Measurements from ENCODE around the gene CAVIN1.
"Not testable (repeated sequence)": the region's sequence is repeated elsewhere in the genome, so short reads cannot be mapped to it uniquely, and the experiment has no call there.

The CAVIN1 gene

DNA sequence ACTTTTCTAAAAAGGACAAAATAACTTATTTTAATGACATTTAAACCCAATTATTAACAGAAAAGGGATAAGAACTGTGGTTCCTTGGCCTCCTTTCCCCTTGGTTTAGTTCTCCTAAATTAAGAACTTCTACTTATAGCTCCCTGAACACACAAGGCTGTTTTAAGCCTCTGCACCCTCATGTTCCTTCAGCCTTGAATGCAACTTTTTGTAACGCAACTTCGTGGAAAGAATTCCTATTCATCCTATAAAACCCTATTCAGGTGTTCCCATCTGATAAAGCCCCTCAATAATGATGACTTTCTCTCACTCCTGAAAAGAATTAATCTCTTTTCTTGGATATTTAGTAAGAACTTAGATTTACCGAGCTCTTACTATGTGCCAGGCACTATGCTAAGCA lies 41.2 kb downstream of the CAVIN1 start:
- H3K27me3 ChIP-seq (ENCODE audit: control insufficient read depth in 1 of 2, insufficient read depth in 2 of 2, low read length in 2 of 2) = no peaks in the 10 kb centered on the region
- peaks cover 32% of the 10 kb centered on the region in 2 donors for H3K4me1 ChIP-seq (ENCODE audit: control insufficient read depth in 1 of 2, insufficient read depth in 2 of 2, low read length in 2 of 2)
- no peak overlapping the region for H3K27ac ChIP-seq (ENCODE audit: low read depth, low read length)
- H3K4me3 ChIP-seq (ENCODE audit: low read depth in 1 of 2, low read length in 2 of 2) = no peak overlapping the region
- H3K9ac ChIP-seq (ENCODE audit: low read depth in 1 of 2, low read length in 2 of 2) = no peak overlapping the region
- H3K36me3 ChIP-seq (ENCODE audit: control insufficient read depth in 1 of 2, insufficient read depth in 2 of 2, low read length in 2 of 2) = no peaks in the 10 kb centered on the region
- no peaks in the 10 kb centered on the region for H3K9me3 ChIP-seq (ENCODE audit: control insufficient read depth in 1 of 2, low read length in 2 of 2)

DNA sequence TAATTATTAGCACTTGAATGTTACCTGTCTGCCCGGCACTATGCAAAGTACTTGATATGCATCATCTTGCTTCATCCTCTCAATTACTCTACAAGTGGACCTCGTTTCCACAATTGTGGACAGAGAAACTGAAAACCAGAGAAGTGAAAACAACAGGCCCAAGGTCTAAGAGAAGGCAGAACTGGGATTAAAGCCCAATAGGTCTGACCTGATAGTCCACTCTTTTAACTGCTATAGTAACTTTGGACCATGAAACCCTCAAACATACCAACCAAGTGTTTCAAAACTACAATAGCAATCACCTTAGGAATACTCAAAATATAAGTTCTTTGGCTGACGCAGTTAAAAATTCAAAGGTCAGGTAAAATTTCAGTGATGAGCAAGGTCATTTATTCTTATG lies 42.1 kb downstream of the CAVIN1 start:
- no peak overlapping the region for H3K9ac ChIP-seq (ENCODE audit: low read depth in 1 of 2, low read length in 2 of 2)
- H3K9me3 ChIP-seq (ENCODE audit: control insufficient read depth in 1 of 2, low read length in 2 of 2) = no peaks in the 10 kb centered on the region
- no peak overlapping the region for H3K4me3 ChIP-seq (ENCODE audit: low read depth in 1 of 2, low read length in 2 of 2)
- H3K27me3 ChIP-seq (ENCODE audit: control insufficient read depth in 1 of 2, insufficient read depth in 2 of 2, low read length in 2 of 2) = no peaks in the 10 kb centered on the region
- H3K27ac ChIP-seq (ENCODE audit: low read depth, low read length) = no peak overlapping the region
- no peaks in the 10 kb centered on the region for H3K36me3 ChIP-seq (ENCODE audit: control insufficient read depth in 1 of 2, insufficient read depth in 2 of 2, low read length in 2 of 2)
- peaks cover 23 to 25% of the 10 kb centered on the region in 2 donors for H3K4me1 ChIP-seq (ENCODE audit: control insufficient read depth in 1 of 2, insufficient read depth in 2 of 2, low read length in 2 of 2)

DNA sequence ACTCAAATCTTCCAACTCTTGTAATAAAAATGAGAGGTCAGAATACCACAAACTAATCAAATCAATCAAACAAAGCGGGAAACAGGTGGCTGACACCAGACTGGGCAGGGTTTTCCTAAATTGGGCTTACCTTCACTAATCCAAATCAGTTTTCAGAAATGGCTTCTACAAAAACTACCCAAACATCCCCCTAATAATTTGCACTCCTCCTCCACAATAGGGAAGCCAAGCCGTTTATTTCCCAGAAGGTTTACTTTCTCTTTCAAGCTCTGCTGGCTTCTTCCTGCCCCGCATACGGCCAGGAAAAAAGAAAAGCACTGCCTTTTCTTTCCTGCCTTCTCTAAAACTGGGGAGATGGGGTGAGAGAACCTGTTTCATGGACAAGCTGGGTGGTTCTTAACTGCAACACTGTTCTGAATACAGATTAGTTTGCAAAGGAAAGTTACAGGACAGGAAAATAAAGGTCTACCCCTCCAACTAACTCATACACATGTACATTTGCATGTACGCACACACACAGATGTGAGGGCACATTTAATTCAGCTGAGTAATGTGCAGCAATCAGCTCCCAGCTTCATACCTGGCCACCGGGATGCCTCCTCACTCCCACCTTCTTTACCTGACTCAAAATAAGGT lies 44.0 kb downstream of the CAVIN1 start:
- peak overlapping the region; percentile 64 for H3K27ac ChIP-seq (ENCODE audit: low read depth, low read length)
- peak overlapping the region; percentile 67 for H3K4me3 ChIP-seq (ENCODE audit: low read depth in 1 of 2, low read length in 2 of 2)
- H3K9ac ChIP-seq (ENCODE audit: low read depth in 1 of 2, low read length in 2 of 2) = peak overlapping the region; percentile 38 to 50
- peaks cover 19 to 20% of the 10 kb centered on the region in 2 donors for H3K4me1 ChIP-seq (ENCODE audit: control insufficient read depth in 1 of 2, insufficient read depth in 2 of 2, low read length in 2 of 2)
- no peaks in the 10 kb centered on the region for H3K9me3 ChIP-seq (ENCODE audit: control insufficient read depth in 1 of 2, low read length in 2 of 2)
- H3K36me3 ChIP-seq (ENCODE audit: control insufficient read depth in 1 of 2, insufficient read depth in 2 of 2, low read length in 2 of 2) = no peaks in the 10 kb centered on the region
- no peaks in the 10 kb centered on the region for H3K27me3 ChIP-seq (ENCODE audit: control insufficient read depth in 1 of 2, insufficient read depth in 2 of 2, low read length in 2 of 2)

DNA sequence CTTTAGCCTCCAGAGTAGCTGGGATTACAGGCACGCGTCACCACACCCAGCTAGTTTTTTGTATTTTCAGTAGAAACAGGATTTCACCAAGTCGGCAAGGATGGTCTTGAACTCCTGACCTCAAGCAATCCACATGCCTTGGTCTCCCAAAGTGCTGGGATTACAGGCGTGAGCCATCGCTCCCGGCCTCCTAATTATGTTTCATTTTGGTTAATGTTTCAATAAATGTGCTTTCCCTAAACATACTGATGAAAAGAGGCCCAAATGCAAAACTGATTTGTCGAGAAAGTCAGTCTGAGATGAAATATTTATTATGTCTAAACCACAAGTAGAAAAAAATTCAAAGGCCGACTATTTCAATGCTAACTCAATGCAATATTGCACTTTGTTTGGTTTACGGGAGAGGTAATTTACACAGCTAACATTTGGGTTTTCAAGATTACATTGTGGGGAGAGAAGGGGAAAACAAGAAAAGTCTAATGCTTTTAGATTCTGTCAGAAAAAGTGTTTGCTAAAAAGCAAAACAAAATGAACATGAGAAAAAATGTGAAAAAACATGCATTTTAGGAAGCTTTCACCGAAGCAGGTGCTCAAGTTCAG lies 44.6 kb downstream of the CAVIN1 start:
- Histone ChIP-seq H3K4me3 (ENCODE audit: low read depth in 1 of 2, low read length in 2 of 2) (peak overlapping the region; percentile 67), H3K9me3 (ENCODE audit: control insufficient read depth in 1 of 2, low read length in 2 of 2) (no peaks in the 10 kb centered on the region), H3K27ac (ENCODE audit: low read depth, low read length) (no peak overlapping the region), H3K9ac (ENCODE audit: low read depth in 1 of 2, low read length in 2 of 2) (peak overlapping the region; percentile 38 to 50), H3K4me1 (ENCODE audit: control insufficient read depth in 1 of 2, insufficient read depth in 2 of 2, low read length in 2 of 2) (peaks cover 19 to 20% of the 10 kb centered on the region in 2 donors), H3K36me3 (ENCODE audit: control insufficient read depth in 1 of 2, insufficient read depth in 2 of 2, low read length in 2 of 2) (no peaks in the 10 kb centered on the region), H3K27me3 (ENCODE audit: control insufficient read depth in 1 of 2, insufficient read depth in 2 of 2, low read length in 2 of 2) (no peaks in the 10 kb centered on the region)

DNA sequence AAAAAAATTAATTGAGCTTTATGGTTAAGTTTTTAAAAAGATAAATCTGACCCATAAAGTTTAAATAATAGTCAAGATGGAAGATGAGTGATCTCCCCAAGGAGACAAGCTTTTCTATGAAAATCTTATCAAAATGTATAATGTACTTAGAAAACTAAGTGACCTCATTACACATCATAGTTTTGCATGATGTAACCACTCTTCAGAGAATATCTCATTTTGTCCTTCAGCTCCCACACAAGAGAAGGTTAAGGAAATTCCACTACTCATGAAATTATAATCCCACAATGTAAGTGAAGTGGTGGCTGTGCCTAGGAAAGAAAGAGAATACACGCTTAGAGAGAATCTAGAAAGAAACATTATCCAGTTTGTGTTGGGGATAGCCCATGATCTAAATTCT lies 49.2 kb downstream of the CAVIN1 start:
- Histone ChIP-seq H3K9ac (ENCODE audit: low read depth in 1 of 2, low read length in 2 of 2) (no peak overlapping the region), H3K36me3 (ENCODE audit: control insufficient read depth in 1 of 2, insufficient read depth in 2 of 2, low read length in 2 of 2) (peaks cover 3 to 10% of the 10 kb centered on the region in 2 donors), H3K4me3 (ENCODE audit: low read depth in 1 of 2, low read length in 2 of 2) (no peak overlapping the region), H3K27ac (ENCODE audit: low read depth, low read length) (no peak overlapping the region), H3K27me3 (ENCODE audit: control insufficient read depth in 1 of 2, insufficient read depth in 2 of 2, low read length in 2 of 2) (no peaks in the 10 kb centered on the region), H3K4me1 (ENCODE audit: control insufficient read depth in 1 of 2, insufficient read depth in 2 of 2, low read length in 2 of 2) (peaks cover 8 to 9% of the 10 kb centered on the region in 2 donors), H3K9me3 (ENCODE audit: control insufficient read depth in 1 of 2, low read length in 2 of 2) (peaks cover 0 to 7% of the 10 kb centered on the region in 2 donors)

GRCh38 chr17:42372142-42372541 lies 50.9 kb downstream of the CAVIN1 start:
- H3K4me1 ChIP-seq (ENCODE audit: control insufficient read depth in 1 of 2, insufficient read depth in 2 of 2, low read length in 2 of 2) = peaks cover 4 to 5% of the 10 kb centered on the region in 2 donors
- H3K9me3 ChIP-seq (ENCODE audit: control insufficient read depth in 1 of 2, low read length in 2 of 2) = peaks cover 0 to 7% of the 10 kb centered on the region in 2 donors
- no peaks in the 10 kb centered on the region for H3K27me3 ChIP-seq (ENCODE audit: control insufficient read depth in 1 of 2, insufficient read depth in 2 of 2, low read length in 2 of 2)
- H3K9ac ChIP-seq (ENCODE audit: low read depth in 1 of 2, low read length in 2 of 2) = no peak overlapping the region
- H3K27ac ChIP-seq (ENCODE audit: low read depth, low read length) = no peak overlapping the region
- H3K4me3 ChIP-seq (ENCODE audit: low read depth in 1 of 2, low read length in 2 of 2) = no peak overlapping the region
- H3K36me3 ChIP-seq (ENCODE audit: control insufficient read depth in 1 of 2, insufficient read depth in 2 of 2, low read length in 2 of 2) = peaks cover 3 to 10% of the 10 kb centered on the region in 2 donors

DNA sequence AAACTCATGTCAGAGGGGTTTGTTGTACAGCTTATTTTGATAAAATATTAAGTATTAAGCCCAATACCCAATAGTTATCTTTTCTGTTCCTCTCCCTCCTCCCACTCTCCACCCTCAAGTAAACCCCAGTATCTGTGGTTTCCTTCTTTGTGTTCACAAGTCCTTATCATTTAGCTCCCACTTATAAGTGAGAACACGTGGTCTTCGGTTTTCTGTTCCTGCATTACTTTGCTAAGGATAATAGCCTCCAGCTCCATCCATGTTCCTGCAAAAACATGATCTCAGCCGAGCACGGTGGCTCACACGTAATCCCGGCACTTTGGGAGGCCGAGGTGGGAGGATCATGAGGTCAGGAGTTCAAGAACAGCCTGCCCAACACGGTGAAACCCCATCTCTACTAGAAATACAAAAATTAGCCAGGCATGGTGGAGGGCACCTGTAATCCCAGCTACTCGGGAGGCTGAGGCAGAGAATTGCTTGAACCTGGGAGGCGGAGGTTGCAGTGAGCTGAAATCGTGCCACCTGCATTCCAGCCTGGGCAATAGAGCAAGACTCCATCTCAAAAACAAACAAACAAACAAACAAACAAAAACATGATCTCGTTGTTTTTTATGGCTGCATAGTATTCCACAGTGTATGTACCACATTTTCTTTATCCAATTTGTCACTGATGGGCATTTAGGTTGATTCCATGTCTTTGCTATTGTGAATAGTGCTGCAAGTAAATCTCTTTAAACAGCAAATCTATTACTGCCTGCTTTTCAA lies 54.1 kb downstream of the CAVIN1 start:
- H3K4me3 ChIP-seq (ENCODE audit: low read depth in 1 of 2, low read length in 2 of 2); H3K9ac ChIP-seq (ENCODE audit: low read depth in 1 of 2, low read length in 2 of 2); H3K9me3 ChIP-seq (ENCODE audit: control insufficient read depth in 1 of 2, low read length in 2 of 2); H3K27ac ChIP-seq (ENCODE audit: low read depth, low read length); H3K27me3 ChIP-seq (ENCODE audit: control insufficient read depth in 1 of 2, insufficient read depth in 2 of 2, low read length in 2 of 2): not testable (repeated sequence)
- peaks cover 3 to 15% of the 10 kb centered on the region in 2 donors for H3K36me3 ChIP-seq (ENCODE audit: control insufficient read depth in 1 of 2, insufficient read depth in 2 of 2, low read length in 2 of 2)
- peaks cover 5 to 13% of the 10 kb centered on the region in 2 donors for H3K4me1 ChIP-seq (ENCODE audit: control insufficient read depth in 1 of 2, insufficient read depth in 2 of 2, low read length in 2 of 2)

GRCh38 chr17:42368310-42368709 lies 54.7 kb downstream of the CAVIN1 start:
- H3K4me3 ChIP-seq (ENCODE audit: low read depth in 1 of 2, low read length in 2 of 2); H3K27ac ChIP-seq (ENCODE audit: low read depth, low read length); H3K9ac ChIP-seq (ENCODE audit: low read depth in 1 of 2, low read length in 2 of 2); H3K9me3 ChIP-seq (ENCODE audit: control insufficient read depth in 1 of 2, low read length in 2 of 2); H3K27me3 ChIP-seq (ENCODE audit: control insufficient read depth in 1 of 2, insufficient read depth in 2 of 2, low read length in 2 of 2): not testable (repeated sequence)
- Histone ChIP-seq H3K4me1 (ENCODE audit: control insufficient read depth in 1 of 2, insufficient read depth in 2 of 2, low read length in 2 of 2) (peaks cover 5 to 19% of the 10 kb centered on the region in 2 donors), H3K36me3 (ENCODE audit: control insufficient read depth in 1 of 2, insufficient read depth in 2 of 2, low read length in 2 of 2) (peaks cover 3 to 15% of the 10 kb centered on the region in 2 donors)

- H3K27ac ChIP-seq (ENCODE audit: low read depth, low read length); H3K27me3 ChIP-seq (ENCODE audit: control insufficient read depth in 1 of 2, insufficient read depth in 2 of 2, low read length in 2 of 2); H3K36me3 ChIP-seq (ENCODE audit: control insufficient read depth in 1 of 2, insufficient read depth in 2 of 2, low read length in 2 of 2); H3K9me3 ChIP-seq (ENCODE audit: control insufficient read depth in 1 of 2, low read length in 2 of 2); H3K9ac ChIP-seq (ENCODE audit: low read depth in 1 of 2, low read length in 2 of 2); H3K4me3 ChIP-seq (ENCODE audit: low read depth in 1 of 2, low read length in 2 of 2): not testable (repeated sequence)
- H3K4me1 ChIP-seq (ENCODE audit: control insufficient read depth in 1 of 2, insufficient read depth in 2 of 2, low read length in 2 of 2) = peaks cover 18 to 34% of the 10 kb centered on the region in 2 donors
Measured at GRCh38 chr17:42366176-42367023, 56.7 kb downstream of the CAVIN1 start.

All from duodenal mucosa (tissue), 2 donors.